GM12878 (cell line): ENCODE results near the gene RPAP3. TPM values are rescaled to one million over a fixed set of nuclear protein-coding genes. Genes with fewer than 3 reads are reported as not detected.

Source experiments
- ATAC-seq: fragments of 200-7000 bp; cut with Tn5 transposase; 3 replicates; pipeline ENCODE4 v1.9.1; 2020; ENCODE audit warnings: mild to moderate bottlenecking, moderate library complexity
- BruUV-seq: library from RNA; stranded (reverse); fragments of 400-500 nt; replicated peaks from 2 replicates; lab custom pipeline; 2021; lab: Mats Ljungman, UMichigan
- CTCF ChIA-PET: fragments of 300-600 bp; sonication (Branson Sonifier 250); formaldehyde crosslinking; extraction: SDS; loops from one replicate; lab custom pipeline; 2021; ENCODE audit warnings: inconsistent platforms; lab: Yijun Ruan, JAX
- POLR2A ChIA-PET: fragments of 350-600 bp; formaldehyde crosslinking; extraction: SDS; loops from one replicate; lab custom pipeline; 2021; ENCODE audit warnings: inconsistent platforms; lab: Charles Lee
- RAD21 ChIA-PET: fragments of 300-600 bp; sonication (Branson Sonifier 250); formaldehyde crosslinking; loops from one replicate; lab custom pipeline; 2023; ENCODE audit warnings: antibody characterized with exemption; ENCODE audit not compliant: unreplicated experiment; lab: Charles Lee
- SMC1A ChIA-PET: fragments of 300-600 bp; sonication (Branson Sonifier 250); formaldehyde crosslinking; loops from one replicate; lab custom pipeline; 2023; ENCODE audit not compliant: unreplicated experiment, uncharacterized antibody; lab: Charles Lee
- DNase-seq: peaks from one replicate; pipeline ENCODE4 v3.0.0-alpha.2; 2011; ENCODE audit warnings: low read depth, low spot score
- FAIRE-seq: peaks from 3 replicates; lab custom pipeline; 2011; peaks lifted over from hg19 to GRCh38; lab: Jason Lieb, UNC
- H2AFZ ChIP-seq: 2 replicates; pipeline ENCODE4 v1.6.0; 2011; ENCODE audit warnings: low read depth, low read length, control low read depth; ENCODE audit not compliant: control insufficient read depth
- H3K27ac ChIP-seq: 2 replicates; pipeline ENCODE4 v1.5.1; 2011; ENCODE audit warnings: control low read depth; ENCODE audit not compliant: control insufficient read depth, insufficient read depth
- H3K27me3 ChIP-seq, 2 experiments: replicated peaks in 1 of 2; 2 replicates each; pipeline versions ENCODE4 v1.6.0 to v1.6.1; 2011; ENCODE audit warnings: low read length in 1 of 2; ENCODE audit not compliant: control insufficient read depth in 2 of 2, insufficient read depth in 2 of 2
- H3K36me3 ChIP-seq, 2 experiments: 2 replicates each; pipeline ENCODE4 v1.5.1; 2011; ENCODE audit warnings: low read length in 1 of 2; ENCODE audit not compliant: control insufficient read depth in 2 of 2, insufficient read depth in 2 of 2
- H3K4me1 ChIP-seq: 2 replicates; pipeline ENCODE4 v1.6.1; 2011; ENCODE audit warnings: mild to moderate bottlenecking, low read length, moderate library complexity, mixed read lengths; ENCODE audit not compliant: control insufficient read depth, insufficient read depth
- H3K4me2 ChIP-seq: 2 replicates; pipeline ENCODE4 v1.6.0; 2011; ENCODE audit warnings: control low read depth; ENCODE audit not compliant: control insufficient read depth, insufficient read depth
- H3K4me3 ChIP-seq: fragments of 200-600 bp; sonication (generic); 2 replicates; pipeline ENCODE4 v1.5.1; 2016
- H3K79me2 ChIP-seq: 2 replicates; pipeline ENCODE4 v1.6.0; 2011; ENCODE audit warnings: low read length; ENCODE audit not compliant: control insufficient read depth, insufficient read depth
- H3K9ac ChIP-seq: 2 replicates; pipeline ENCODE4 v1.8.0; 2011; ENCODE audit warnings: low read length, control low read depth, mixed read lengths; ENCODE audit not compliant: control insufficient read depth, insufficient read depth
- H3K9me3 ChIP-seq: replicated peaks from 3 replicates; pipeline ENCODE4 v1.5.1; 2011; ENCODE audit warnings: mild to moderate bottlenecking, low read length; ENCODE audit not compliant: control insufficient read depth, insufficient read depth
- H4K20me1 ChIP-seq: 2 replicates; pipeline ENCODE4 v1.6.0; 2011; ENCODE audit not compliant: control insufficient read depth, insufficient read depth
- CBX3 ChIP-seq: fragments of 200-600 bp; sonication (generic); IDR thresholded peaks from 2 replicates; pipeline ENCODE4 v1.6.1; 2016; ENCODE audit warnings: low read depth, borderline replicate concordance
- EP300 ChIP-seq, 2 experiments: fragments of 150-350 bp in 1 of 2; IDR thresholded peaks; 2 replicates each; pipeline ENCODE4 v1.6.1; 2011 to 2012; ENCODE audit warnings: low read depth in 2 of 2, low read length in 2 of 2, borderline replicate concordance in 1 of 2, improper control_type of control experiment in 1 of 2, inconsistent platforms in 1 of 2; ENCODE audit not compliant: control insufficient read depth in 1 of 2
- KDM1A ChIP-seq: fragments of 200-600 bp; sonication (generic); IDR thresholded peaks from 2 replicates; pipeline ENCODE4 v1.6.1; 2016; ENCODE audit warnings: borderline replicate concordance
- NR2C1 ChIP-seq: fragments of 450-650 bp; IDR thresholded peaks from 2 replicates; pipeline ENCODE4 v1.6.1; 2017; ENCODE audit warnings: antibody characterized with exemption, mild to moderate bottlenecking, moderate library complexity
- RELA ChIP-seq: fragments of 450-650 bp; IDR thresholded peaks from 2 replicates; pipeline ENCODE4 v1.8.0; 2014; ENCODE audit warnings: borderline replicate concordance; ENCODE audit not compliant: partially characterized antibody
- ZNF384 ChIP-seq: IDR thresholded peaks from 2 replicates; pipeline ENCODE4 v1.6.1; 2012; ENCODE audit warnings: low read depth, mild to moderate bottlenecking, low read length, improper control_type of control experiment, borderline replicate concordance
- WGBS: methylation state at CpG from one replicate; pipeline ENCODE4 v1.1.6; 2016; ENCODE audit warnings: low lambda C conversion rate; ENCODE audit not compliant: insufficient replicate concordance, insufficient coverage; ENCODE audit errors: missing lambda C conversion rate; 5-methylcytosine and 5-hydroxymethylcytosine counted together
- in situ Hi-C: fragments of 300-500 bp; cut with MboI; formaldehyde crosslinking; loops from 9 replicates; pipeline ENCODE4 v1.14.3; 2018; ENCODE audit warnings: mixed read lengths
- intact Hi-C: fragments of 100-400 bp; cut with micrococcal nuclease; formaldehyde crosslinking; loops from one replicate; pipeline ENCODE4 v1.14.2; 2022; ENCODE audit not compliant: unreplicated experiment
- polyA plus RNA-seq, 11 experiments: library from polyadenylated mRNA; depleted of rRNA in 4 of 11; unstranded in 6 of 11; stranded (reverse) in 5 of 11; fragments of >200 nt; fragmentation: Nextera tagmentation in 4 of 11; fragmentation: Illumina TruSeq in 1 of 11; extraction: Ambion mirVana in 4 of 11; extraction: Trizol in 1 of 11; gene quantifications; 1 replicate in 1 of 11; 2 replicates in 10 of 11; pipeline versions ENCODE4 v1.2.1 to v1.2.3, GENCODE V29; 2011 to 2016; ENCODE audit warnings: inconsistent platforms in 2 of 11, missing spikeins in 2 of 11, low read depth in 1 of 11
- total RNA-seq, 4 experiments: library from RNA; depleted of rRNA in 3 of 4; stranded (reverse); fragments of >200 nt in 3 of 4; fragmentation: Illumina TruSeq in 1 of 4; extraction: Trizol in 1 of 4; gene quantifications; 2 replicates each; pipeline versions ENCODE4 v1.2.1 to v1.2.3, GENCODE V29; 2013 to 2021
- TF ChIP-seq, protein P1 (sequence below): IDR thresholded peaks from 2 replicates; pipeline ENCODE4 v1.6.1; 2012; ENCODE audit warnings: improper control_type of control experiment, low read depth, low read length; ENCODE audit not compliant: insufficient replicate concordance
- TF ChIP-seq, protein P2 (sequence below): fragments of 450-650 bp; formaldehyde crosslinking; IDR thresholded peaks from 2 replicates; pipeline ENCODE4 v1.5.0; 2022; ENCODE audit warnings: mild to moderate bottlenecking, missing genetic modification characterization

RPAP3 gene
- total and polyA plus RNA-seq, 10 of the 15 experiments (the other 5 are each of a cell fraction or from before 2014, with no cell fraction given) = 14.1 to 50.6 (median 28.4) TPM

DNA sequence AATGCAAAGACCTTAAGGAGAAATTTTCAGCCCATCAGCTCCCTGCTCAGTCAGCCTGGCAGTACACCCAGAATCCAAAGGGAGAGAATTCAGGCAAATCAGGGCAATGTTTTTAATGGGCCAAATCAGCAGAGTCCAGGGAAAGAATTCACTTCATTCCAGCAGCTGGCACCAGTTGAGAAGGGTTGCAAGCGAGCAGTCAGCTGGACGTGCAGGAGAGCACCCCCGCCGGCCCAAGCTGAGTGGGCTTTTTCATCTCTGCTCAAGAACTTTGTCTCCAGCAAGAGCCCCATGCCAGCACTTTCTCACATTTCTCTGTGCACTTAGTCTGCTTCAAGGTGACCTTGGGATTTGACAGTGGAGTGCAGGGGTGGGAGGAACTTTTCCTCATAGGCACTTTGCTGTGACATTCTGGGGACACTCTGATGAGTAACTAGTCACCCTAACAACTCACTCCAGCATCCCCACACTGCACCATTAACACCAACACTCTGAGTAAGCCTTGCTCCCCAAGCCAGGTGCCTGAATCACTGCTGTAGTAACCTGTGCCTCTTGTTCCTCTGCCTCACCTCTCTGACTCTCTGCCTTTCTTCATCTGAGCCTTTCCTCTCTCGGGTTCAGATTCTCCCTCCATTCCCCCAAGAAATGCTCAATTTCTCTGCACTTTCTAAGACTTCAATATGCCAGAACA lies 17.3 kb upstream of the RPAP3 start:
- no TSS peak for BruUV-seq
- TF ChIP-seq NR2C1 = no peak
- no peak for TF ChIP-seq RELA
- TF ChIP-seq CBX3 = no peak
- TF ChIP-seq KDM1A = no peak
- no peak for TF ChIP-seq ZNF384
- no peak for TF ChIP-seq EP300 (IDR thresholded peaks at IDR 0.05; ENCODE audit: borderline replicate concordance in 1 of 2, control insufficient read depth in 1 of 2, low read depth in 2 of 2, low read length in 2 of 2)
- TF ChIP-seq, protein P1, sequence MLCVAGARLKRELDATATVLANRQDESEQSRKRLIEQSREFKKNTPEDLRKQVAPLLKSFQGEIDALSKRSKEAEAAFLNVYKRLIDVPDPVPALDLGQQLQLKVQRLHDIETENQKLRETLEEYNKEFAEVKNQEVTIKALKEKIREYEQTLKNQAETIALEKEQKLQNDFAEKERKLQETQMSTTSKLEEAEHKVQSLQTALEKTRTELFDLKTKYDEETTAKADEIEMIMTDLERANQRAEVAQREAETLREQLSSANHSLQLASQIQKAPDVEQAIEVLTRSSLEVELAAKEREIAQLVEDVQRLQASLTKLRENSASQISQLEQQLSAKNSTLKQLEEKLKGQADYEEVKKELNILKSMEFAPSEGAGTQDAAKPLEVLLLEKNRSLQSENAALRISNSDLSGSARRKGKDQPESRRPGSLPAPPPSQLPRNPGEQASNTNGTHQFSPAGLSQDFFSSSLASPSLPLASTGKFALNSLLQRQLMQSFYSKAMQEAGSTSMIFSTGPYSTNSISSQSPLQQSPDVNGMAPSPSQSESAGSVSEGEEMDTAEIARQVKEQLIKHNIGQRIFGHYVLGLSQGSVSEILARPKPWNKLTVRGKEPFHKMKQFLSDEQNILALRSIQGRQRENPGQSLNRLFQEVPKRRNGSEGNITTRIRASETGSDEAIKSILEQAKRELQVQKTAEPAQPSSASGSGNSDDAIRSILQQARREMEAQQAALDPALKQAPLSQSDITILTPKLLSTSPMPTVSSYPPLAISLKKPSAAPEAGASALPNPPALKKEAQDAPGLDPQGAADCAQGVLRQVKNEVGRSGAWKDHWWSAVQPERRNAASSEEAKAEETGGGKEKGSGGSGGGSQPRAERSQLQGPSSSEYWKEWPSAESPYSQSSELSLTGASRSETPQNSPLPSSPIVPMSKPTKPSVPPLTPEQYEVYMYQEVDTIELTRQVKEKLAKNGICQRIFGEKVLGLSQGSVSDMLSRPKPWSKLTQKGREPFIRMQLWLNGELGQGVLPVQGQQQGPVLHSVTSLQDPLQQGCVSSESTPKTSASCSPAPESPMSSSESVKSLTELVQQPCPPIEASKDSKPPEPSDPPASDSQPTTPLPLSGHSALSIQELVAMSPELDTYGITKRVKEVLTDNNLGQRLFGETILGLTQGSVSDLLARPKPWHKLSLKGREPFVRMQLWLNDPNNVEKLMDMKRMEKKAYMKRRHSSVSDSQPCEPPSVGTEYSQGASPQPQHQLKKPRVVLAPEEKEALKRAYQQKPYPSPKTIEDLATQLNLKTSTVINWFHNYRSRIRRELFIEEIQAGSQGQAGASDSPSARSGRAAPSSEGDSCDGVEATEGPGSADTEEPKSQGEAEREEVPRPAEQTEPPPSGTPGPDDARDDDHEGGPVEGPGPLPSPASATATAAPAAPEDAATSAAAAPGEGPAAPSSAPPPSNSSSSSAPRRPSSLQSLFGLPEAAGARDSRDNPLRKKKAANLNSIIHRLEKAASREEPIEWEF = no peak
- TF ChIP-seq, protein P2, sequence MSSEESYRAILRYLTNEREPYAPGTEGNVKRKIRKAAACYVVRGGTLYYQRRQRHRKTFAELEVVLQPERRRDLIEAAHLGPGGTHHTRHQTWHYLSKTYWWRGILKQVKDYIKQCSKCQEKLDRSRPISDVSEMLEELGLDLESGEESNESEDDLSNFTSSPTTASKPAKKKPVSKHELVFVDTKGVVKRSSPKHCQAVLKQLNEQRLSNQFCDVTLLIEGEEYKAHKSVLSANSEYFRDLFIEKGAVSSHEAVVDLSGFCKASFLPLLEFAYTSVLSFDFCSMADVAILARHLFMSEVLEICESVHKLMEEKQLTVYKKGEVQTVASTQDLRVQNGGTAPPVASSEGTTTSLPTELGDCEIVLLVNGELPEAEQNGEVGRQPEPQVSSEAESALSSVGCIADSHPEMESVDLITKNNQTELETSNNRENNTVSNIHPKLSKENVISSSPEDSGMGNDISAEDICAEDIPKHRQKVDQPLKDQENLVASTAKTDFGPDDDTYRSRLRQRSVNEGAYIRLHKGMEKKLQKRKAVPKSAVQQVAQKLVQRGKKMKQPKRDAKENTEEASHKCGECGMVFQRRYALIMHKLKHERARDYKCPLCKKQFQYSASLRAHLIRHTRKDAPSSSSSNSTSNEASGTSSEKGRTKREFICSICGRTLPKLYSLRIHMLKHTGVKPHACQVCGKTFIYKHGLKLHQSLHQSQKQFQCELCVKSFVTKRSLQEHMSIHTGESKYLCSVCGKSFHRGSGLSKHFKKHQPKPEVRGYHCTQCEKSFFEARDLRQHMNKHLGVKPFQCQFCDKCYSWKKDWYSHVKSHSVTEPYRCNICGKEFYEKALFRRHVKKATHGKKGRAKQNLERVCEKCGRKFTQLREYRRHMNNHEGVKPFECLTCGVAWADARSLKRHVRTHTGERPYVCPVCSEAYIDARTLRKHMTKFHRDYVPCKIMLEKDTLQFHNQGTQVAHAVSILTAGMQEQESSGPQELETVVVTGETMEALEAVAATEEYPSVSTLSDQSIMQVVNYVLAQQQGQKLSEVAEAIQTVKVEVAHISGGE = no peak
- no peaks in the 10 kb centered on the region for H3K27me3 ChIP-seq
- H2AFZ ChIP-seq = no peak overlapping the region
- ATAC-seq = no peak
- no peak for DNase-seq
- no peaks in the 10 kb centered on the region for H3K79me2 ChIP-seq
- FAIRE-seq = no peak
- no peaks in the 10 kb centered on the region for H3K36me3 ChIP-seq
- RAD21 ChIA-PET = interaction anchor here (7.9 kb wide), 1 partner anchor 19 kb away, joined by 42 read pairs; no protein-coding TSS in a partner anchor
- H3K27ac ChIP-seq = no peak overlapping the region
- H3K4me2 ChIP-seq = no peak overlapping the region
- H3K4me3 ChIP-seq = no peak overlapping the region
- in situ Hi-C loops = no loop called here
- H4K20me1 ChIP-seq = no peaks in the 10 kb centered on the region
- H3K4me1 ChIP-seq = peaks cover 18% of the 10 kb centered on the region
- H3K9ac ChIP-seq = no peak overlapping the region
- CTCF ChIA-PET = interaction anchor here (1.6 to 7.2 kb wide), 5 partner anchors 8 to 160 kb away, joined by 3 to 87 read pairs (median 32); no protein-coding TSS in a partner anchor
- SMC1A ChIA-PET = interaction anchor here (0.6 to 7.9 kb wide), 5 partner anchors 8 to 104 kb away, joined by 3 to 60 read pairs (median 3); no protein-coding TSS in a partner anchor
- H3K9me3 ChIP-seq = no peaks in the 10 kb centered on the region
- 95% methylated on average over 5 of the region's 5 CpGs for WGBS
- POLR2A ChIA-PET = interaction anchor here (1.3 kb wide), 1 partner anchor 40 kb away, joined by 3 read pairs; no protein-coding TSS in a partner anchor
- intact Hi-C loops = no loop called here
